Sigmoid colon (tissue), 7 donors: ENCODE results near the gene PROX1. TPM values are rescaled to one million over a fixed set of nuclear protein-coding genes. Genes with fewer than 3 reads are reported as not detected.

Source experiments
- DNase-seq: peaks from one replicate; pipeline ENCODE4 v3.0.0-alpha.2; 2019
- H3K27ac ChIP-seq, 4 donors: fragments of 200-600 bp; sonication (generic); one replicate each; pipeline ENCODE4 v1.5.1; 2016 to 2019; ENCODE audit warnings: mild to moderate bottlenecking in 1 of 4
- H3K27me3 ChIP-seq, 3 donors: fragments of 200-600 bp; sonication (generic); one replicate each; pipeline ENCODE4 v1.5.1; 2019; ENCODE audit warnings: mild to moderate bottlenecking in 1 of 3
- H3K36me3 ChIP-seq, 4 donors: fragments of 200-600 bp; sonication (generic); one replicate each; pipeline ENCODE4 v1.5.1; 2016 to 2019
- H3K4me1 ChIP-seq, 4 donors: fragments of 200-600 bp; sonication (generic); one replicate each; pipeline ENCODE4 v1.5.1; 2017 to 2019
- H3K4me3 ChIP-seq, 4 donors: fragments of 200-600 bp; sonication (generic); one replicate each; pipeline ENCODE4 v1.5.1; 2017 to 2019; ENCODE audit warnings: mild to moderate bottlenecking in 2 of 4, moderate library complexity in 1 of 4
- H3K9me3 ChIP-seq, 4 donors: fragments of 200-600 bp in 3 of 4; sonication (generic) in 3 of 4; one replicate each; pipeline versions ENCODE4 v1.5.1 to v1.6.1; 2013 to 2019
- CTCF ChIP-seq, 4 experiments: fragments of 450-650 bp in 3 of 4; fragments of 200-600 bp in 1 of 4; IDR thresholded peaks; one replicate each; pipeline ENCODE4 v1.5.1; 2016 to 2019; ENCODE audit warnings: antibody characterized with exemption in 4 of 4, mild to moderate bottlenecking in 3 of 4, moderate library complexity in 2 of 4
- EP300 ChIP-seq, 4 donors: sonication (generic); formaldehyde crosslinking; IDR thresholded peaks; one replicate each; pipeline ENCODE4 v1.6.1; 2017; ENCODE audit warnings: antibody characterized with exemption in 4 of 4
- POLR2A ChIP-seq, 2 donors: fragments of 450-650 bp; IDR thresholded peaks; one replicate each; pipeline ENCODE4 v1.6.1; 2016; ENCODE audit warnings: antibody characterized with exemption in 2 of 2, mild to moderate bottlenecking in 2 of 2, moderate library complexity in 2 of 2
- POLR2AphosphoS5 ChIP-seq, 4 donors: sonication (generic); formaldehyde crosslinking; IDR thresholded peaks; one replicate each; pipeline ENCODE4 v1.6.1; 2017; ENCODE audit warnings: antibody characterized with exemption in 4 of 4
- WGBS, 2 donors: extraction: QIAGEN DNeasy Blood & Tissue Kit; methylation state at CpG; one replicate each; pipeline ENCODE4 v1.1.7; 2013; 5-methylcytosine and 5-hydroxymethylcytosine counted together
- intact Hi-C: fragments of 100-400 bp; cut with DNase I; formaldehyde crosslinking; loops from one replicate; pipeline ENCODE4 v1.15.1; 2023
- polyA plus RNA-seq, 3 donors: library from polyadenylated mRNA; stranded (reverse); fragments of 200-250 nt; gene quantifications; one replicate each; pipeline ENCODE4 v1.2.3, GENCODE V29; 2013
- total RNA-seq, 4 donors: library from RNA; depleted of rRNA; stranded (reverse); fragments of >200 nt; gene quantifications; one replicate each; pipeline ENCODE4 v1.1.0, GENCODE V29; 2016
- donor health status: healthy with polysubstance abuse.
- donor health status: Bipolar disorder and iron deficiency.
- donor health status: healthy.

Gene PROX1
- total and polyA plus RNA-seq, 7 donors, result 1.4 to 7.7 (median 5.4) TPM

GRCh38 chr1:214013614-214014377, 26.0 kb downstream of the PROX1 start:
- no peaks in the 10 kb centered on the region for H3K36me3 ChIP-seq
- H3K4me3 ChIP-seq, result no peak overlapping the region
- WGBS, 2 donors, result 95% methylated on average over 15 of the region's 15 CpGs
- intact Hi-C loops, result no loop called here
- no peak for DNase-seq
- H3K27ac ChIP-seq, result no peak overlapping the region
- H3K4me1 ChIP-seq, result no peaks in the 10 kb centered on the region
- no peaks in the 10 kb centered on the region for H3K9me3 ChIP-seq
- H3K27me3 ChIP-seq, result no peaks in the 10 kb centered on the region
- TF ChIP-seq CTCF (IDR thresholded peaks at IDR 0.05), result no peak
- TF ChIP-seq POLR2A (IDR thresholded peaks at IDR 0.05), result no peak
- TF ChIP-seq EP300 (IDR thresholded peaks at IDR 0.05), result no peak
- TF ChIP-seq POLR2AphosphoS5 (IDR thresholded peaks at IDR 0.05), result no peak

GRCh38 chr1:214014730-214015129, 27.0 kb downstream of the PROX1 start:
- Histone ChIP-seq H3K36me3 (no peaks in the 10 kb centered on the region), H3K27ac (no peak overlapping the region), H3K27me3 (no peaks in the 10 kb centered on the region), H3K4me3 (no peak overlapping the region), H3K4me1 (no peaks in the 10 kb centered on the region), H3K9me3 (no peaks in the 10 kb centered on the region)
- intact Hi-C loops, result no loop called here
- no peak for TF ChIP-seq EP300 (IDR thresholded peaks at IDR 0.05)
- TF ChIP-seq POLR2AphosphoS5 (IDR thresholded peaks at IDR 0.05), result no peak
- TF ChIP-seq CTCF (IDR thresholded peaks at IDR 0.05), result no peak
- no peak for TF ChIP-seq POLR2A (IDR thresholded peaks at IDR 0.05)
- WGBS, 2 donors, result 51 to 55% methylated on average over 4 of the region's 4 CpGs
- no peak for DNase-seq

- no peak for DNase-seq
- 90 to 91% methylated on average over 11 of the region's 11 CpGs for WGBS, 2 donors
- H3K4me1 ChIP-seq, result no peaks in the 10 kb centered on the region
- intact Hi-C loops, result no loop called here
- H3K27ac ChIP-seq, result no peak overlapping the region
- H3K27me3 ChIP-seq, result no peaks in the 10 kb centered on the region
- no peaks in the 10 kb centered on the region for H3K36me3 ChIP-seq
- no peak overlapping the region for H3K4me3 ChIP-seq
- TF ChIP-seq EP300 (IDR thresholded peaks at IDR 0.05), result no peak
- no peak for TF ChIP-seq POLR2AphosphoS5 (IDR thresholded peaks at IDR 0.05)
- TF ChIP-seq CTCF (IDR thresholded peaks at IDR 0.05), result no peak
- TF ChIP-seq POLR2A (IDR thresholded peaks at IDR 0.05), result no peak
- H3K9me3 ChIP-seq, result no peaks in the 10 kb centered on the region
Observed at GRCh38 chr1:214017191-214017982, 29.6 kb downstream of the PROX1 start.

GRCh38 chr1:214018386-214019268, 30.9 kb downstream of the PROX1 start:
- Histone ChIP-seq H3K27ac (no peak overlapping the region), H3K4me3 (no peak overlapping the region), H3K4me1 (no peaks in the 10 kb centered on the region), H3K36me3 (no peaks in the 10 kb centered on the region), H3K27me3 (no peaks in the 10 kb centered on the region), H3K9me3 (no peaks in the 10 kb centered on the region)
- DNase-seq, result no peak
- intact Hi-C loops, result no loop called here
- no peak for TF ChIP-seq EP300 (IDR thresholded peaks at IDR 0.05)
- TF ChIP-seq POLR2A (IDR thresholded peaks at IDR 0.05), result no peak
- no peak for TF ChIP-seq POLR2AphosphoS5 (IDR thresholded peaks at IDR 0.05)
- TF ChIP-seq CTCF (IDR thresholded peaks at IDR 0.05), result no peak
- WGBS, 2 donors, result 30 to 57% methylated on average over 8 of the region's 8 CpGs
